Gastrocnemius medialis (tissue), 4 donors: ENCODE measurements around the gene PDE4B.

Source experiments
- CTCF ChIP-seq, 5 experiments: fragments of 450-650 bp in 3 of 5; fragments of 200-600 bp in 2 of 5; sonication (generic) in 2 of 5; IDR thresholded peaks in 4 of 5; conservative IDR thresholded peaks in 1 of 5; 1 replicate in 4 of 5; 2 replicates in 1 of 5; pipeline ENCODE4 v1.5.1; 2016 to 2019; ENCODE audit warnings: antibody characterized with exemption in 5 of 5, mild to moderate bottlenecking in 3 of 5, moderate library complexity in 3 of 5
- POLR2A ChIP-seq, 2 donors: fragments of 450-650 bp; IDR thresholded peaks; one replicate each; pipeline ENCODE4 v1.6.1; 2017; ENCODE audit warnings: antibody characterized with exemption in 2 of 2, mild to moderate bottlenecking in 2 of 2, moderate library complexity in 2 of 2

GRCh38 chr1:66366634-66367033 lies 573.9 kb downstream of the PDE4B start:
- TF ChIP-seq CTCF (IDR thresholded peaks at IDR 0.05 in 4 of 5, conservative IDR thresholded peaks at IDR 0.05 in 1 of 5): no peak
- no peak for TF ChIP-seq POLR2A (IDR thresholded peaks at IDR 0.05)
